Central memory CD4-positive, alpha-beta T cell (primary cell): ENCODE results near the gene HDAC8.
"Not testable (repeated sequence)": the region's sequence is repeated elsewhere in the genome, so short reads cannot be mapped to it uniquely, and the experiment has no call there.

Source experiments
- DNase-seq: peaks from one replicate; pipeline ENCODE4 v3.0.0; 2022
- total RNA-seq, 3 experiments: gene quantifications; one replicate each; lab custom pipeline; 2026; lab: John Stamatoyannopoulos, UW

HDAC8 gene
- 8.2 to 17.0 (median 9.8) reads per million in 3 experiments for total RNA-seq

- DNase-seq, result peak; percentile 20
Measured at GRCh38 chrX:72572248-72573157, at the start of gene HDAC8. Gene HDAC8 (minus strand): TSS chrX:72572843. CDS start chrX:72572761, 82 bp downstream.

- DNase-seq, result no peak
Measured at GRCh38 chrX:72621625-72622485, 49.2 kb upstream of the HDAC8 start.

- DNase-seq, result no peak
Measured at GRCh38 chrX:72621163-72621562, 48.5 kb upstream of the HDAC8 start.

- no peak for DNase-seq
Measured at GRCh38 chrX:72620550-72621145, 48.0 kb upstream of the HDAC8 start.

GRCh38 chrX:72609313-72609712 lies 36.7 kb upstream of the HDAC8 start:
- no peak for DNase-seq

GRCh38 chrX:72604705-72605104 lies 32.1 kb upstream of the HDAC8 start:
- no peak for DNase-seq

GRCh38 chrX:72604112-72604511 lies 31.5 kb upstream of the HDAC8 start:
- no peak for DNase-seq

GRCh38 chrX:72591038-72591437 lies 18.4 kb upstream of the HDAC8 start:
- DNase-seq, result not testable (repeated sequence)

GRCh38 chrX:72584163-72584562 lies 11.5 kb upstream of the HDAC8 start:
- DNase-seq, result no peak

- DNase-seq, result no peak
Measured at GRCh38 chrX:72576141-72576894, 3.7 kb upstream of the HDAC8 start.

- no peak for DNase-seq
Measured at GRCh38 chrX:72573158-72573511, 492 bp upstream of the HDAC8 start.

- DNase-seq, result no peak
Measured at GRCh38 chrX:72569786-72570185, 2.9 kb downstream of the HDAC8 start.

- DNase-seq, result no peak
Measured at GRCh38 chrX:72568406-72569092, 4.1 kb downstream of the HDAC8 start.

- DNase-seq, result no peak
Measured at GRCh38 chrX:72566448-72566847, 6.2 kb downstream of the HDAC8 start.

GRCh38 chrX:72559655-72560054 lies 13.0 kb downstream of the HDAC8 start:
- DNase-seq, result not testable (repeated sequence)

- no peak for DNase-seq
Measured at GRCh38 chrX:72554448-72555140, 18.0 kb downstream of the HDAC8 start.

- not testable (repeated sequence) for DNase-seq
Measured at GRCh38 chrX:72552443-72552842, 20.2 kb downstream of the HDAC8 start.

- DNase-seq, result no peak
Measured at GRCh38 chrX:72545990-72546389, 26.7 kb downstream of the HDAC8 start.

GRCh38 chrX:72540318-72540717 lies 32.3 kb downstream of the HDAC8 start:
- no peak for DNase-seq

GRCh38 chrX:72539822-72540221 lies 32.8 kb downstream of the HDAC8 start:
- no peak for DNase-seq

- DNase-seq, result no peak
Measured at GRCh38 chrX:72536542-72536941, 36.1 kb downstream of the HDAC8 start.
